B cell (primary cell): ENCODE results near the gene DSCAML1. TPM values are rescaled to one million over a fixed set of nuclear protein-coding genes. Genes with fewer than 3 reads are reported as not detected.

ENCODE experiments used
- ATAC-seq: fragments of 200-7000 bp; cut with Tn5 transposase; one replicate; pipeline ENCODE4 v1.10.0; 2021; ENCODE audit warnings: low read depth, mild to moderate bottlenecking, moderate number of reproducible peaks, moderate library complexity
- CTCF ChIA-PET: fragments of 350-600 bp; sonication (Branson Sonifier 250); formaldehyde crosslinking; loops from one replicate; lab custom pipeline; 2021; ENCODE audit warnings: antibody characterized with exemption, inconsistent platforms; lab: Charles Lee
- POLR2A ChIA-PET: fragments of 350-600 bp; sonication (Branson Sonifier 250); formaldehyde crosslinking; loops from one replicate; lab custom pipeline; 2021; ENCODE audit warnings: antibody characterized with exemption; lab: Charles Lee
- DNase-seq: peaks from one replicate; pipeline ENCODE4 v3.0.0; 2013
- H2AFZ ChIP-seq: 2 replicates; pipeline ENCODE4 v1.6.1; 2012; ENCODE audit warnings: mild to moderate bottlenecking, low read depth, low read length; ENCODE audit not compliant: insufficient read depth, poor library complexity, severe bottlenecking
- H3K27ac ChIP-seq, 2 donors: 1 replicate in 1 of 2; 2 replicates in 1 of 2; pipeline ENCODE4 v1.5.1; 2012 to 2013; ENCODE audit warnings: low read length in 2 of 2, mild to moderate bottlenecking in 2 of 2, moderate library complexity in 1 of 2
- H3K27me3 ChIP-seq, 4 experiments: fragments of 200-600 bp in 1 of 4; sonication (generic) in 1 of 4; replicated peaks in 1 of 4; 1 replicate in 2 of 4; 2 replicates in 2 of 4; pipeline versions ENCODE4 v1.6.1 to v1.7.0; 2013 to 2016; ENCODE audit warnings: low read length in 3 of 4, mild to moderate bottlenecking in 2 of 4, mixed read lengths in 1 of 4, moderate library complexity in 1 of 4; ENCODE audit not compliant: insufficient read depth in 4 of 4, control insufficient read depth in 3 of 4; ENCODE audit errors: control extremely low read depth in 1 of 4
- H3K36me3 ChIP-seq, 2 experiments: replicated peaks in 1 of 2; 1 replicate in 1 of 2; 2 replicates in 1 of 2; pipeline versions ENCODE4 v1.6.1 to v1.7.1; 2013; ENCODE audit warnings: low read length in 1 of 2; ENCODE audit not compliant: insufficient read depth in 2 of 2, control insufficient read depth in 1 of 2; ENCODE audit errors: control extremely low read depth in 1 of 2, extremely low read depth in 1 of 2
- H3K4me1 ChIP-seq, 2 donors: fragments of 200-600 bp in 1 of 2; sonication (generic) in 1 of 2; 1 replicate in 1 of 2; 2 replicates in 1 of 2; pipeline versions ENCODE4 v1.5.1 to v1.6.1; 2013 to 2017; ENCODE audit warnings: low read length in 2 of 2; ENCODE audit not compliant: control insufficient read depth in 2 of 2, insufficient read depth in 2 of 2
- H3K4me2 ChIP-seq: replicated peaks from 2 replicates; pipeline ENCODE3; 2012; ENCODE audit warnings: mild to moderate bottlenecking, low read depth, low read length; ENCODE audit not compliant: poor library complexity, severe bottlenecking
- H3K4me3 ChIP-seq, 5 experiments: fragments of 200-600 bp in 1 of 5; sonication (generic) in 1 of 5; 1 replicate in 3 of 5; 2 replicates in 2 of 5; pipeline versions ENCODE4 v1.5.1 to v1.7.0; 2011 to 2016; ENCODE audit warnings: low read length in 4 of 5, mild to moderate bottlenecking in 4 of 5, low read depth in 2 of 5, control low read depth in 1 of 5, moderate library complexity in 1 of 5; ENCODE audit not compliant: insufficient read depth in 1 of 5; ENCODE audit errors: control extremely low read depth in 1 of 5, extremely low read depth in 1 of 5
- H3K79me2 ChIP-seq: fragments of 200-600 bp; sonication (generic); one replicate; pipeline ENCODE4 v1.6.0; 2016; ENCODE audit warnings: low read length; ENCODE audit not compliant: control insufficient read depth, insufficient read depth
- H3K9ac ChIP-seq: fragments of 200-600 bp; sonication (generic); 2 replicates; pipeline ENCODE4 v1.6.1; 2017; ENCODE audit warnings: mild to moderate bottlenecking, low read length, moderate library complexity
- H3K9me3 ChIP-seq, 3 donors: one replicate each; pipeline versions ENCODE4 v1.6.1 to v1.7.1; 2013; ENCODE audit warnings: low read length in 2 of 3; ENCODE audit not compliant: control insufficient read depth in 2 of 3, insufficient read depth in 1 of 3; ENCODE audit errors: control extremely low read depth in 1 of 3
- H4K20me1 ChIP-seq: 2 replicates; pipeline ENCODE4 v1.6.0; 2012; ENCODE audit warnings: mild to moderate bottlenecking, low read length; ENCODE audit not compliant: insufficient read depth, control insufficient read depth, poor library complexity, severe bottlenecking
- H3K27ac Mint-ChIP-seq: one replicate; pipeline ENCODE4 v1.8.0; 2021; ENCODE audit warnings: mixed read lengths
- H3K27me3 Mint-ChIP-seq: one replicate; pipeline ENCODE4 v1.8.0; 2021; ENCODE audit warnings: mixed read lengths
- H3K4me1 Mint-ChIP-seq: one replicate; pipeline ENCODE4 v1.8.0; 2021; ENCODE audit warnings: mixed read lengths
- H3K4me3 Mint-ChIP-seq: one replicate; pipeline ENCODE4 v1.8.0; 2021; ENCODE audit warnings: mixed read lengths
- H3K9me3 Mint-ChIP-seq: one replicate; pipeline ENCODE4 v1.8.0; 2022; ENCODE audit warnings: mixed read lengths; ENCODE audit not compliant: insufficient read depth
- CTCF ChIP-seq: fragments of 200-600 bp; IDR thresholded peaks from one replicate; pipeline ENCODE4 v1.8.0; 2022; ENCODE audit warnings: antibody characterized with exemption, mild to moderate bottlenecking
- EZH2 ChIP-seq: IDR thresholded peaks from 2 replicates; pipeline ENCODE4 v1.6.1; 2012; ENCODE audit warnings: borderline replicate concordance, low read depth, mild to moderate bottlenecking, moderate library complexity, low read length; ENCODE audit not compliant: insufficient read depth, poor library complexity, severe bottlenecking
- WGBS: methylation state at CpG from one replicate; pipeline ENCODE4 v1.1.5; 2013; ENCODE audit warnings: missing lambda C conversion rate; ENCODE audit not compliant: insufficient coverage; 5-methylcytosine and 5-hydroxymethylcytosine counted together
- intact Hi-C: fragments of 100-400 bp; cut with micrococcal nuclease; formaldehyde crosslinking; loops from one replicate; pipeline ENCODE4 v1.10.0; 2022
- polyA plus RNA-seq: library from polyadenylated mRNA; depleted of rRNA; stranded (reverse); fragments of >200 nt; gene quantifications from 2 replicates; pipeline ENCODE4 v1.2.3, GENCODE V29; 2012
- total RNA-seq, 2 donors: library from RNA; stranded (reverse); fragments of 120-200 nt in 1 of 2; gene quantifications; 1 replicate in 1 of 2; 2 replicates in 1 of 2; pipeline versions ENCODE4 v1.2.3 to v1.2.4, GENCODE V29; 2013 to 2022

DSCAML1 gene
- total and polyA plus RNA-seq, 2 donors (not counting 1 experiment from before 2014, with no cell fraction given): 1.2 to 6.2 TPM

- Mint-ChIP-seq H3K27ac (no peak overlapping the region), H3K4me1 (peaks cover 8% of the 10 kb centered on the region), H3K27me3 (peaks cover 29% of the 10 kb centered on the region), H3K9me3 (no peaks in the 10 kb centered on the region), H3K4me3 (no peak overlapping the region)
- H3K27ac ChIP-seq: no peak overlapping the region
- no peaks in the 10 kb centered on the region for H3K36me3 ChIP-seq
- H3K27me3 ChIP-seq: peaks cover 0 to 14% (median 0%) of the 10 kb centered on the region in 4 experiments
- intact Hi-C loops: no loop called here
- H2AFZ ChIP-seq: no peak overlapping the region
- ChIA-PET CTCF (no interaction called here), POLR2A (no interaction called here)
- H3K79me2 ChIP-seq: no peaks in the 10 kb centered on the region
- DNase-seq (no peak), ATAC-seq (no peak)
- H3K9me3 ChIP-seq: peaks cover 0 to 5% (median 0%) of the 10 kb centered on the region in 3 donors
- H3K4me2 ChIP-seq: no peak overlapping the region
- WGBS: 89% methylated on average over 3 of the region's 3 CpGs
- no peak for TF ChIP-seq EZH2
- no peak for TF ChIP-seq CTCF
- H3K4me3 ChIP-seq: no peak overlapping the region
- no peaks in the 10 kb centered on the region for H4K20me1 ChIP-seq
- no peak overlapping the region for H3K9ac ChIP-seq
- peaks cover 0 to 3% of the 10 kb centered on the region in 2 donors for H3K4me1 ChIP-seq
Measured at GRCh38 chr11:117614728-117615127, 182.3 kb downstream of the DSCAML1 start.

- no peak overlapping the region for H3K27ac Mint-ChIP-seq
- Histone ChIP-seq H3K4me1 (peaks cover 0 to 3% of the 10 kb centered on the region in 2 donors), H3K27ac (no peak overlapping the region), H3K4me2 (no peak overlapping the region), H4K20me1 (no peaks in the 10 kb centered on the region), H3K9ac (no peak overlapping the region), H2AFZ (no peak overlapping the region), H3K27me3 (peaks cover 0 to 13% (median 0%) of the 10 kb centered on the region in 4 experiments), H3K36me3 (no peaks in the 10 kb centered on the region), H3K9me3 (peaks cover 0 to 5% (median 0%) of the 10 kb centered on the region in 3 donors), H3K4me3 (no peak overlapping the region), H3K79me2 (no peaks in the 10 kb centered on the region)
- H3K27me3 Mint-ChIP-seq: peaks cover 26% of the 10 kb centered on the region
- no peaks in the 10 kb centered on the region for H3K9me3 Mint-ChIP-seq
- no peak overlapping the region for H3K4me3 Mint-ChIP-seq
- ChIA-PET POLR2A (no interaction called here), CTCF (no interaction called here)
- DNase-seq (no peak), ATAC-seq (no peak)
- 83% methylated on average over 2 of the region's 6 CpGs for WGBS
- no peak for TF ChIP-seq CTCF
- no peak for TF ChIP-seq EZH2
- intact Hi-C loops: no loop called here
- H3K4me1 Mint-ChIP-seq: peaks cover 9% of the 10 kb centered on the region
Measured at GRCh38 chr11:117613521-117613920, 183.5 kb downstream of the DSCAML1 start.
